HAP-1 (cell line): Measurements from ENCODE around the gene AVP.

Experiments
- DNase-seq, 2 experiments: peaks; one replicate each; pipeline ENCODE4 v3.0.0-alpha.2; 2016 to 2020; ENCODE audit warnings: low spot score in 2 of 2
- H3K27me3 ChIP-seq: fragments of 250-450 bp; sonication (Bioruptor Pico); 2 replicates; pipeline ENCODE4 v1.5.1; 2020; ENCODE audit warnings: low read depth, mild to moderate bottlenecking, moderate library complexity
- H3K36me3 ChIP-seq: fragments of 250-450 bp; sonication (Bioruptor Pico); replicated peaks from 2 replicates; pipeline ENCODE4 v1.5.1; 2020; ENCODE audit warnings: mild to moderate bottlenecking
- H3K4me1 ChIP-seq: fragments of 250-450 bp; sonication (Bioruptor Pico); 2 replicates; pipeline ENCODE4 v1.5.1; 2020; ENCODE audit warnings: mild to moderate bottlenecking
- H3K4me3 ChIP-seq: fragments of 250-450 bp; sonication (Bioruptor Pico); 2 replicates; pipeline ENCODE4 v1.5.1; 2020; ENCODE audit warnings: mild to moderate bottlenecking, moderate library complexity
- H3K9me3 ChIP-seq: fragments of 250-450 bp; sonication (Bioruptor Pico); 2 replicates; pipeline ENCODE4 v1.5.1; 2020; ENCODE audit warnings: mild to moderate bottlenecking, moderate library complexity
- in situ Hi-C: fragments of 300-500 bp; cut with MboI; formaldehyde crosslinking; loops from 3 replicates; pipeline ENCODE4 v1.14.3; 2020; ENCODE audit warnings: low sequenced_read_pairs, inconsistent platforms, mixed read lengths

Gene AVP

GRCh38 chr20:3045042-3045815, 39.3 kb downstream of the AVP start:
- H3K27me3 ChIP-seq = no peaks in the 10 kb centered on the region
- H3K9me3 ChIP-seq = no peaks in the 10 kb centered on the region
- H3K4me3 ChIP-seq = peak overlapping the region; percentile 74
- DNase-seq = peak; percentile 71 to 89
- in situ Hi-C loops = no loop called here
- peaks cover 30% of the 10 kb centered on the region for H3K36me3 ChIP-seq
- H3K4me1 ChIP-seq = peaks cover 4% of the 10 kb centered on the region; the same call in 1 of the 2 replicates

DNA sequence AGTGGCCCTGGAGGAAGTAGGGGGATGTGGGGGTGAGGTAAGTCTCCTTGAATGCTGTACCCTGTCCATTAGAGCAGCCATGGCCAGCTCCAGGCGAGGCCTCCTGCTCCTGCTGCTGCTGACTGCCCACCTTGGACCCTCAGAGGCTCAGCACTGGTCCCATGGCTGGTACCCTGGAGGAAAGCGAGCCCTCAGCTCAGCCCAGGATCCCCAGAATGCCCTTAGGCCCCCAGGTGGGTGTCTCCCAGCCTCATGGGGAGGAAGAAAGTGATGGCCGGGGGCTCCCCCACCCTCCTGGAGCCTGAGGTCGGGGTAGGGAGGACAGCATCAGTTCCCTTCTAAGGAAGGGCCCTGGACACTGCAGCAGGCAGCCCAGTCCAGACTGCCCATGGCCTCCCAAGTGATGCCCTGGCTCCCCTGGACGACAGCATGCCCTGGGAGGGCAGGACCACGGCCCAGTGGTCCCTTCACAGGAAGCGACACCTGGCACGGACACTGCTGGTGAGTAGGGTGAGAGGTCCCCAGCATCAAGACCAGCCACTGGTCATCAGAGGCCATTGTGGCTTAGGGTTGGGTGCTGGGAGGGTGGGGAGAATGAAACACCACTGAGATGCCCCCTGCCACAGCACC, 40.1 kb downstream of the AVP start:
- H3K9me3 ChIP-seq = no peaks in the 10 kb centered on the region
- DNase-seq = no peak
- in situ Hi-C loops = no loop called here
- H3K4me3 ChIP-seq = no peak overlapping the region
- no peaks in the 10 kb centered on the region for H3K27me3 ChIP-seq
- H3K4me1 ChIP-seq = peaks cover 4% of the 10 kb centered on the region; the same call in 1 of the 2 replicates
- H3K36me3 ChIP-seq = peaks cover 32% of the 10 kb centered on the region

DNA sequence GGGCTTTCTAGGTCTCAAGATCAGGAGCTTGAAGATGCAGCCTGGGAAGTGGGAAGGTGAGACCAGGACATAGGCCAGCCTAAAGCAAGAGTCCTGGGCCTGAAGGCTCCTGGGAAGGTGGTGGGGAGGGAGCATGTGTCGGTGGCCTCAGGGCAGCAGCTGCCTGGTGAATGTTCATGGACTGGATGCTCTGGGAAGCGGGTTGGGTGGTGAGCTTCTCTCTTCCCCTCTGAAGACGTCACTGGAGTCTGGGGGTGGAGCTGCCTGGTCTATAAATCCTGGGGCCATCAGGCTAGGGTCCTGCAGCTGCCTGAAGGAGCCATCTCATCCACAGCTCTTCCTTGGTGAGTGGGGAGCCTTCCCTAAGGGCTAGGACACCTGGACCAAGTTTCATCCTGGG, 41.2 kb downstream of the AVP start, which contains the start of gene GNRH2:
Gene GNRH2, plus strand, starts transcription at position 301 of the 400 bp plus-strand sequence. CDS start 793 bp downstream, outside the sequence.
- DNase-seq = no peak
- Histone ChIP-seq H3K27me3 (no peaks in the 10 kb centered on the region), H3K4me1 (peaks cover 4% of the 10 kb centered on the region; the same call in 1 of the 2 replicates), H3K4me3 (no peak within 1 kb of the TSS), H3K36me3 (peaks cover 29% of the 10 kb centered on the region), H3K9me3 (no peaks in the 10 kb centered on the region)
- in situ Hi-C loops = no loop called here

GRCh38 chr20:3042625-3043024, 41.9 kb downstream of the AVP start:
- Histone ChIP-seq H3K4me3 (no peak overlapping the region), H3K36me3 (peaks cover 28% of the 10 kb centered on the region), H3K27me3 (no peaks in the 10 kb centered on the region), H3K4me1 (peaks cover 4% of the 10 kb centered on the region; the same call in 1 of the 2 replicates), H3K9me3 (no peaks in the 10 kb centered on the region)
- in situ Hi-C loops = no loop called here
- no peak for DNase-seq

DNA sequence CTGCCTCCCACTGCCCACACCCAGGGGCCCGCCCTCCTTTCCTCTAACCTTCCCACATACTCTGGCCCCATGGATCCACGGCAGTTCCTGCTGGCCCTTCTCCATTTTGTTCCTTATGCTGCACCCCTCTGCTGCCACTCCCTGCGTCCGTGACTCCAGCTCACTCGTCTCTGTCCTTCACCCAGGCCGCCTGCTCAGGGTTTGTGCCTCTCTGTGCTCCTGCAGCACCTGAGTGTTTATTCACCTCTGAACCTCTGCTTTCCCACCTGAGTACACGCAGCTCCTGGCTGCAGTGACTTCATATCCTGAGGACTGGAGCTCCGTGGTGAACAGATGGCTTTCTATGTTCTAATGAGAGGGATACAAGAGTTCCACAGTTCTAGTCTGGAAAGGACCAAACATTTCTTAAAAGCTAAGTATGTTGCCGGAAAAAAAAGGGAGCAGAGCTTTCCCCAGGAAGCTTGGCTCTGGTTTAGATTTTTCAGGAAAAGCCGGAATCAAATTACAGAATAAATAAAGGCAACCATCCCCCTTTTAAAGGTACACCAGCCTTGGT, 42.6 kb downstream of the AVP start:
- H3K27me3 ChIP-seq = no peaks in the 10 kb centered on the region
- in situ Hi-C loops = no loop called here
- peaks cover 31% of the 10 kb centered on the region for H3K36me3 ChIP-seq
- H3K4me1 ChIP-seq = no peaks in the 10 kb centered on the region
- DNase-seq = no peak
- H3K4me3 ChIP-seq = no peak overlapping the region
- H3K9me3 ChIP-seq = no peaks in the 10 kb centered on the region

GRCh38 chr20:3040086-3040485, 44.4 kb downstream of the AVP start:
- in situ Hi-C loops = no loop called here
- H3K36me3 ChIP-seq = peaks cover 49% of the 10 kb centered on the region
- DNase-seq = no peak
- no peaks in the 10 kb centered on the region for H3K9me3 ChIP-seq
- H3K27me3 ChIP-seq = no peaks in the 10 kb centered on the region
- H3K4me3 ChIP-seq = no peak overlapping the region
- no peaks in the 10 kb centered on the region for H3K4me1 ChIP-seq

- H3K27me3 ChIP-seq = no peaks in the 10 kb centered on the region
- H3K4me3 ChIP-seq = no peak overlapping the region
- no peaks in the 10 kb centered on the region for H3K9me3 ChIP-seq
- H3K36me3 ChIP-seq = peaks cover 55% of the 10 kb centered on the region
- no peak for DNase-seq
- in situ Hi-C loops = no loop called here
- no peaks in the 10 kb centered on the region for H3K4me1 ChIP-seq
These were observed 45.1 kb downstream of the AVP start for GRCh38 chr20:3039426-3039825.

- no peak for DNase-seq
- no peaks in the 10 kb centered on the region for H3K4me1 ChIP-seq
- no peaks in the 10 kb centered on the region for H3K9me3 ChIP-seq
- in situ Hi-C loops = no loop called here
- H3K36me3 ChIP-seq = peaks cover 55% of the 10 kb centered on the region
- no peak overlapping the region for H3K4me3 ChIP-seq
- H3K27me3 ChIP-seq = no peaks in the 10 kb centered on the region
These were observed 46.1 kb downstream of the AVP start for GRCh38 chr20:3038454-3038853.

DNA sequence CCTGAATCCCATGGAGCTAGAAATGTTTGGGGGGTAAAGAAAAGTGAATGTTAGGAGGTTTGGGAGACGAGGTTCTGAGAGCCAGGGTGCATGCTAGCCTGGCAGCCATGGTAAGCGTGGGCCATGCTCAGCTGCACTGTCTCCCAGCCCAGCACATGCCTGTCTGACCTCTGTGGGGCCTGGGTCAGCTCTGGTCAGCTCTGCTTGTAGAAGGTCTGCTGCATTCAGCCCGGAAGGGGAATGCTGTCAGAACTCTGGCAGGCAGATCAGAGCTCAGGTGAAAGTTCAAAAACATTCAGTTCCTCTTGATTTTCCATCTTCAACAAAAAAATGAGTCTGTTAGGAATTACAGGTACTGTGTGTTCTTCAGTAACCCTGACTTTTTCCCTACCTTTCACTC, 46.9 kb downstream of the AVP start:
- Histone ChIP-seq H3K27me3 (no peaks in the 10 kb centered on the region), H3K4me1 (no peaks in the 10 kb centered on the region), H3K9me3 (no peaks in the 10 kb centered on the region), H3K4me3 (no peak overlapping the region), H3K36me3 (peaks cover 55% of the 10 kb centered on the region)
- in situ Hi-C loops = no loop called here
- no peak for DNase-seq

DNA sequence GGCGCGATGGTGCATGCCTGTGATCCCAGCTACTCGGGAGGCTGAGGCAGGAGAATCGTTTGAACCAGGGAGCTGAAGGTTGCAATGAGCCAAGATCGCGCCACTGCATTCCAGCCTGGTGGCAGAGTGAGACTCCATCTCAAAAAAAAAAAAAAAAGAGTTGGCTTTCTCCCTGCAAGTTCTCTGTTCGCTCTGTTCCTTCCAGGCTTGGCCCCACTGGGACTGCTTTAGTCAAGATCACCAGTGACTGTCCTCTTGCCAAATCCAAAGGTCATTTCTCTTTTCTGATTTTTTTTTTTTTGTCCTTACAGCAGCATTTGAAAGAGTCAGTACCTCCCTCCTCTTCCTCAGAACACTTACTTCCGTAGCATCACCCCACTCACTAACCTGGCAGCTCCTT, 51.9 kb downstream of the AVP start:
- Histone ChIP-seq H3K4me3 (no peak overlapping the region), H3K27me3 (no peaks in the 10 kb centered on the region), H3K9me3 (no peaks in the 10 kb centered on the region), H3K36me3 (peaks cover 53% of the 10 kb centered on the region), H3K4me1 (no peaks in the 10 kb centered on the region)
- no peak for DNase-seq
- in situ Hi-C loops = no loop called here
